HG03060 (cell line): ENCODE data around the gene GAS2.

Experiments
- ATAC-seq: cut with Tn5 transposase; IDR thresholded peaks from one replicate; pipeline ENCODE4 v1.9.1; 2021; ENCODE audit warnings: low read depth, moderate number of reproducible peaks; ENCODE audit not compliant: unreplicated experiment

The GAS2 gene

GRCh38 chr11:22851477-22851876 lies 185.1 kb downstream of the GAS2 start:
- ATAC-seq = no peak

GRCh38 chr11:22859756-22860155 lies 193.3 kb downstream of the GAS2 start:
- no peak for ATAC-seq

- no peak for ATAC-seq
These were observed 193.8 kb downstream of the GAS2 start, which contains the start of gene CCDC179 for GRCh38 chr11:22860241-22860640. CCDC179 (minus strand) TSS chr11:22860474; CDS start chr11:22860421, 53 bp downstream.
